AG09319 (cell line): ENCODE results near the gene CHD9.
A peak's percentile ranks its signal among the peaks of the same experiment; 100 is the strongest.

Source experiments
- DNase-seq: peaks from one replicate; pipeline ENCODE4 v3.0.0-alpha.2; 2010; ENCODE audit warnings: low read depth; ENCODE audit errors: extremely low read depth
- CTCF ChIP-seq: IDR thresholded peaks from 2 replicates; pipeline ENCODE4 v1.5.1; 2011; ENCODE audit warnings: low read depth, mild to moderate bottlenecking, inconsistent platforms, low read length, moderate library complexity

CHD9 gene

GRCh38 chr16:53054670-53055485 is at the start of gene CHD9:
TSS of gene CHD9 (plus strand) at chr16:53054991. CDS start at chr16:53156090, 101,099 bp downstream.
- TF ChIP-seq CTCF, result peak; percentile 88
- DNase-seq, result peak; percentile 46

- DNase-seq, result no peak
- no peak; the same call in 1 of the 2 replicates for TF ChIP-seq CTCF
These were observed 47.7 kb upstream of the CHD9 start for GRCh38 chr16:53007095-53007494.

- no peak for TF ChIP-seq CTCF
- DNase-seq, result no peak
These were observed 40.5 kb upstream of the CHD9 start for GRCh38 chr16:53014287-53014686.

- no peak for TF ChIP-seq CTCF
- no peak for DNase-seq
These were observed 35.9 kb upstream of the CHD9 start for GRCh38 chr16:53018834-53019416.

GRCh38 chr16:53022374-53022773 is 32.4 kb upstream of the CHD9 start:
- DNase-seq, result no peak
- TF ChIP-seq CTCF, result peak; percentile 56

- TF ChIP-seq CTCF, result no peak
- DNase-seq, result no peak
These were observed 30.7 kb upstream of the CHD9 start for GRCh38 chr16:53024045-53024444.

GRCh38 chr16:53029971-53030370 is 24.8 kb upstream of the CHD9 start:
- DNase-seq, result no peak
- TF ChIP-seq CTCF, result no peak
